ENCODE data around the gene GNPNAT1. TPM values are rescaled to one million over a fixed set of nuclear protein-coding genes. Genes with fewer than 3 reads are reported as not detected.

The GNPNAT1 gene
- 30.3 TPM for polyA plus RNA-seq (2013, experiment 1 of 2)
- 29.5 TPM for polyA plus RNA-seq (2013, experiment 2 of 2)

DNA sequence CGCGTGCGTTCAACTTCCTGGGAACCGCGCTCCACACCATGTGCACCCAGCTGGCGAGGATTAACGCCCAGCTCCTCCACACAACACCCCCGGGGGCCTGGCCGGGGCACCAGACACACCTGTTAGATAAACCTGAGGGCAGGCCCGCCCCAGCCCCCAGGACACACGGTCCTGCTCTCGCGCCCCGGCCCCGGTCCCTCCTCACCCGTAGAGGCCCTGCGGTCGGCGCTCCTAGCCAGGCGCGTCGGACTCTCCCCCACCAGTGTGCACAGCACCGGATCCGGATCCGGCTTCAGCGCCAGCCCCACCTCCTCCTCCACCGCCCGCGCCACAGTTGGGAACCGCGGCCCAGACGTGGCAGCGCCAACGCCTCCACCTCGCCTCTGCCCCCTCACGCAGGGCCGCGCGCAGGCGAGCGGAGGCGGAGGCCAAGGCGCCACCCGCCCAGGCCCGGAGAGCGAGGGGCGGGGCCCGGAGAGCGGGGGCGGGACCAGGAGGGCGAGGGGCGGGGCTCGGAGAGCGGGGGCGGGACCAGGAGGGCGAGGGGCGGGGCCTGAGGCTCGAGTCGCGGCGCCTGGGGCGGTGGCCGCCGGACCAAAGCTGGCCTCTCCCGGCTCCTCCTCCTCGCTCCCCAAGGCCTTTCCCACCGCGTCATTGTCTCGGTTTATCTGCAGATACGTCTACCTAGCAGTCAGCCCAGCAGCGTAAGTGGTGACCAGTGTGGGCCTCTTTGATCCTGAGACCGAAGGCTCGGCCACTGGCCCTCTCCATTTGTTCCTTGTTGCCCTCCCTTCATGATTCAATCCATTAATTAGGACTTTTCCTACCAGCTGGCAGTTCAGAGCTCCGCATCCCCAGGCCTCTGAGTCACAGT lies at the start of gene GNPNAT1:
Gene GNPNAT1 (minus strand): TSS at position 385 of the 874 bp plus-strand sequence. CDS start 6,957 bp downstream, outside the sequence.
- H3K4me3 ChIP-seq (ENCODE audit: low read length), result peak within 1 kb of the TSS; percentile 85
- H3K9ac ChIP-seq (ENCODE audit: low read depth, low read length), result peak within 1 kb of the TSS; percentile 83
- H3K9me3 ChIP-seq (ENCODE audit: insufficient read depth, low read depth, low read length), result no peaks in the 10 kb centered on the region
- H3K27me3 ChIP-seq (ENCODE audit: insufficient read depth, low read length), result no peaks in the 10 kb centered on the region
- under 1% methylated on average over 74 of the region's 74 CpGs for WGBS
- H3K36me3 ChIP-seq (ENCODE audit: insufficient read depth, low read length), result peaks cover 5% of the 10 kb centered on the region; the same call in 1 of the 2 replicates
- peaks cover 22% of the 10 kb centered on the region for H3K4me1 ChIP-seq (ENCODE audit: insufficient read depth, low read length)
- peak within 1 kb of the TSS; percentile 80 for H3K27ac ChIP-seq (ENCODE audit: low read depth, low read length)

DNA sequence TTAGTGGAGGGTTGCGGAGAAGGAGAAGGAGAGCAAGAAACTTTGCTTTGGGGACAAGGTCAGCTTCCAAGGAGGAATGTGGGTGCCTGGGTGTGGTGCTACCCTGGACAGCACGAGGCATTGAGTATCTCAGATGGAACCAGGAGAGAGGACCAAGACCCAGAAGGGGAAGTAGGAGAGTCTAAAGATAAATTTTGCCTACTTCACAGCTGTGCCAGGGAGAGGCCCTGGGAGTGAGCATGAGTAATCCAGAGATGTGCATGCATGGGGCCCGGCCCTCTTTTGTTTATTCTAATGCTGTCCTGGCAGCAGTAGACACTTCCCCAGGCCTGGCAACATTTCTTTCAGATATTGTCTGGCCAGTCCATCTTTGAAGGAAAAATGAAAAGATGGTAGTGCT lies 49.5 kb upstream of the GNPNAT1 start:
- Histone ChIP-seq H3K27me3 (ENCODE audit: insufficient read depth, low read length) (no peaks in the 10 kb centered on the region), H3K4me1 (ENCODE audit: insufficient read depth, low read length) (peaks cover 25% of the 10 kb centered on the region), H3K9ac (ENCODE audit: low read depth, low read length) (no peak overlapping the region), H3K27ac (ENCODE audit: low read depth, low read length) (no peak overlapping the region), H3K9me3 (ENCODE audit: insufficient read depth, low read depth, low read length) (no peaks in the 10 kb centered on the region), H3K4me3 (ENCODE audit: low read length) (no peak overlapping the region), H3K36me3 (ENCODE audit: insufficient read depth, low read length) (no peaks in the 10 kb centered on the region)
- WGBS, result 87% methylated on average over 3 of the region's 3 CpGs

DNA sequence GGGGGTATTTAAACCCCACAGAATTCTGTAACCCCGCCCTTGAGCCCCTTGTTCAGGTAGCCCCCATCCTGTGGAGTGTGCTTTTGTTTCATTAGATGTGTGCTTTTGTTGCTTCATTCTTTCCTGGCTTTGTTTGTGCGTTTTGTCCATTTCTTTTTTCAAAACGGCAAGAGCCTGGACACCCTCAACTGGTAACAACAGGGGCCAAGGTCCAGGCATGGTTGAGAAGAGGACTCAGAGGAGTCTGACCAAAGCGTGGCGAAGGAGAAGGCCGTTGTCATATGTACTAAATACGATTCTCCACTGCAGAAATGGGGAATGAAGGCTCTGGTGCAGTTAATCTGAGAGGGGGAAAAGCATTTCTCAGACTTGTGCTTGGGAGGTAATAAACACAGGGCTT lies 46.0 kb upstream of the GNPNAT1 start:
- Histone ChIP-seq H3K27me3 (ENCODE audit: insufficient read depth, low read length) (no peaks in the 10 kb centered on the region), H3K9me3 (ENCODE audit: insufficient read depth, low read depth, low read length) (no peaks in the 10 kb centered on the region), H3K36me3 (ENCODE audit: insufficient read depth, low read length) (no peaks in the 10 kb centered on the region), H3K4me1 (ENCODE audit: insufficient read depth, low read length) (peaks cover 30% of the 10 kb centered on the region), H3K9ac (ENCODE audit: low read depth, low read length) (no peak overlapping the region), H3K27ac (ENCODE audit: low read depth, low read length) (no peak overlapping the region), H3K4me3 (ENCODE audit: low read length) (no peak overlapping the region)
- 95% methylated on average over 7 of the region's 7 CpGs for WGBS

DNA sequence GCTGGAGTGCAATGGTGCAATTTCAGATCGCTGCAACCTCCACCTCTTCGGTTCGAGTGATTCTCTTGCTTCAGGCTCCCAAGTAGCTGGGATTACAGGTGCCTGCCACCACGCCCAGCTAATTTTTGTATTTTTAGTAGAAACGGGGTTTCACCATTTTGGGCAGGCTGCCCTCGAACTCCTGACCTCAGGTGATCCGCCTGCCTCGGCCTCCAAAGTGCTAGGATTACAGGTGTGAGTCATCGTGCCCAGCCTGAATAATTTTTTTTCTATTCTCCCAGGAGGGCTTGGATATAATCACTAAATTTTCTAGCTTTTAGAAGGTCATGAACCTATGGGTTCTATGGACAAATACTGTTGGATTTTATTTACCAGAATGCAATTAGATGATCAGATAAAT lies 44.7 kb upstream of the GNPNAT1 start:
- no peak overlapping the region for H3K9ac ChIP-seq (ENCODE audit: low read depth, low read length)
- no peak overlapping the region for H3K4me3 ChIP-seq (ENCODE audit: low read length)
- no peaks in the 10 kb centered on the region for H3K9me3 ChIP-seq (ENCODE audit: insufficient read depth, low read depth, low read length)
- 97% methylated on average over 9 of the region's 9 CpGs for WGBS
- no peak overlapping the region for H3K27ac ChIP-seq (ENCODE audit: low read depth, low read length)
- peaks cover 42% of the 10 kb centered on the region for H3K4me1 ChIP-seq (ENCODE audit: insufficient read depth, low read length)
- no peaks in the 10 kb centered on the region for H3K36me3 ChIP-seq (ENCODE audit: insufficient read depth, low read length)
- no peaks in the 10 kb centered on the region for H3K27me3 ChIP-seq (ENCODE audit: insufficient read depth, low read length)

DNA sequence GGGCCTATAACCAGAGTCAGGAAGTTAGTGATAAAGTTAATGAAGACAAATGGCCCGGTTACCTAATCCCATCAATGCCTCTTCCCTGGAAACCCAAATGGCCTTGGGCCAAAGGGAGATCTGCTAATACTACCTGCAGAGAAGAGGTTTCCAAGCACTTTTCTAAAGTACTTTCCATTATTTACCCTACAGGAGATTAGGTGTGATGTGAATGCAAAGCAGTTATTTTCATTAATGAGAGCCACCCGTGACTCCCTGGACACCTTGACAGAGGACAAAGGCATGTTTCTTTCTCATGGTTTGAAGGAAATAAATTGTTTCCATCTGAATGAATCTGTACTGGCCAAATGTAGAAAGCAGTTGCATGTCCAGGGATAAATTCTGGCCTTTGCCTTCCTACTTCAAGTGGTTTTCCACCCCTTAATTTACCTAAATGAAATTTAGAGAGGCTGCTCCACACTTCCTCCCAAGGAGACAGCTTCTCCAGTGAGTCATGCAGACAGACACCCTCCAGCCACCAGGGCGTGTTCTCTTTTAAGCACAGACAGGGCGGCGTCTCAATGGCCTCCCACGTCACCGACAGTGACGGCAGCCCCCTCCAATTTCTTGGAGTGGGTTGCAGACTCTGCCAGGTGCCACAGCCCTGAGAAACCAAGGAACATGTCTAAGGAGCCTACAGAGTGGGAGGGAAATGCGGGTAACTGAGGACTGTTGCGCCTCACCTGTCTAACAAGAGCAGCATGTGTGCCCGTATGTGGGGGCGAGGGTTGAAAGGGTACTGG lies 43.9 kb upstream of the GNPNAT1 start:
- WGBS, result 64% methylated on average over 12 of the region's 12 CpGs
- Histone ChIP-seq H3K36me3 (ENCODE audit: insufficient read depth, low read length) (no peaks in the 10 kb centered on the region), H3K4me3 (ENCODE audit: low read length) (no peak overlapping the region), H3K27ac (ENCODE audit: low read depth, low read length) (peak overlapping the region; percentile 76), H3K4me1 (ENCODE audit: insufficient read depth, low read length) (peaks cover 47% of the 10 kb centered on the region), H3K9me3 (ENCODE audit: insufficient read depth, low read depth, low read length) (no peaks in the 10 kb centered on the region), H3K9ac (ENCODE audit: low read depth, low read length) (peak overlapping the region; percentile 48; the same call in 1 of the 2 replicates), H3K27me3 (ENCODE audit: insufficient read depth, low read length) (no peaks in the 10 kb centered on the region)

DNA sequence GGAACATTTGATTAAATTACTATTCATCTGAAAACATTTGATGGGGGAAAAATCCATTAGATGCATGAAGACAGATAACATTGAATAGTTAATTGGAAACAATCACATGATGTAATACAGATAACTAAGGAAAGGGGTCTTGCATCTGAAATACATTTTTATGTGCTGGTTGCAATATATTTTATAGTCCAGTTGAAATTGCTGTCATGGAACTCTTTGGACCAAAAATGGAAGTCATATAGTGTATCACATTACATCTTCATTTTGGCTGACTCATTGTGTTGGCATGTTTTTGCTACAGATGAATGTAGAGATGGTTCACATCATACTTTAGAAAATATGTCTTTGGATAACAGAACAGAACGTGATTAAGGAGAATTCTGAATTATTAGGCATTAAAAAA lies 43.0 kb upstream of the GNPNAT1 start:
- Histone ChIP-seq H3K9me3 (ENCODE audit: insufficient read depth, low read depth, low read length) (no peaks in the 10 kb centered on the region), H3K9ac (ENCODE audit: low read depth, low read length) (no peak overlapping the region), H3K4me1 (ENCODE audit: insufficient read depth, low read length) (peaks cover 51% of the 10 kb centered on the region), H3K27me3 (ENCODE audit: insufficient read depth, low read length) (no peaks in the 10 kb centered on the region), H3K27ac (ENCODE audit: low read depth, low read length) (no peak overlapping the region), H3K4me3 (ENCODE audit: low read length) (no peak overlapping the region), H3K36me3 (ENCODE audit: insufficient read depth, low read length) (no peaks in the 10 kb centered on the region)
- 86% methylated on average over 1 of the region's 1 CpG for WGBS

DNA sequence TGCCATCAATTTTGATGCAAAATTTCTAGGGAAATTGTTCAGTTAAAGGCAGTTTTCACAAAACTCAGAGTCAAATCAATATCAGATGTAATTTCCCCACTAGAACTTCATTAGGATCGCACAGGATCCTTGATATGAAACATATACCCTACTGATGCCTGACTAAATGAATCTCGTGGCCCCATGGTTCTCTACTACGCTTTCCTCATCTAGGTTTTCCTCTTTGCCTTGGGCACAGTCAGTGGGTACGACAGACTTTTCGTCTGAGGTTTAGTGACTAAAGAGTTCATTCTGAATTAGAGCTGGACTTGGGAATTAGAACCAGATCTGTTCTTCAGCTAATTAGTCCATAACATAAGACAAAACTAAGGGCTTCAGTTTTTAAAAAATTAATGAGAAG lies 42.5 kb upstream of the GNPNAT1 start:
- Histone ChIP-seq H3K27ac (ENCODE audit: low read depth, low read length) (no peak overlapping the region), H3K27me3 (ENCODE audit: insufficient read depth, low read length) (no peaks in the 10 kb centered on the region), H3K36me3 (ENCODE audit: insufficient read depth, low read length) (no peaks in the 10 kb centered on the region), H3K9ac (ENCODE audit: low read depth, low read length) (no peak overlapping the region), H3K4me1 (ENCODE audit: insufficient read depth, low read length) (peaks cover 54% of the 10 kb centered on the region), H3K9me3 (ENCODE audit: insufficient read depth, low read depth, low read length) (no peaks in the 10 kb centered on the region), H3K4me3 (ENCODE audit: low read length) (no peak overlapping the region)
- 83% methylated on average over 5 of the region's 5 CpGs for WGBS

DNA sequence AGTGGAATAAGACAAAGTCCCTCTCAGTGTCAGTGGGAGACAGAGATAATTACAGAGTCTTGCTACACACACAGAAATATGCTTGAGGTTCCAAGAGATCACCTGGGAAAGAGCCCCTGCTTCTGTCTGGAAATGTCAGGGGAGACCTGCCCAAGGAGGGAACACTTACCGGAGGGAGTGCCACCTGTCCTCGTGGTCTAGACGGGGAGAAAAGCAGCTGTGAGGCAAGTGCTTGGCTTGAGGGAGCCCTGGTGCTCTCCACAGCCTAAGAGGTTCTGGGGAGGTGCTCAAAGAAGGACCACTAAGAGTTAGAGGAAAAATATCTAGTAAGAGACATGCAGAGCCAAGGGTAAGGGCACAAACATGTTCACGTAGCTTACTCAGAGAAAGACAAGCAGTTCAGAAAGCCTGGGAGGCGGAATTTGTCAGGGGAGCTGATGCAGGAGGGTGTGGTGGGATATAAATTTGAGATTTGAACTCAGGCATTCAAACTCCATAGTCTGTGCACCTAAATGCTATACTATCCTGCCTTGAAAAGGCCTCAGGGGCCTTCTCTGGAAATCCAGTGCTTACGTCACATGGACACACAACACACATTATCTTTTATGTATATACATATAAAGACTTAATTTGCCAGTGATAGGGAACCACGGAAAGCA lies 38.2 kb upstream of the GNPNAT1 start:
- Histone ChIP-seq H3K9me3 (ENCODE audit: insufficient read depth, low read depth, low read length) (no peaks in the 10 kb centered on the region), H3K4me1 (ENCODE audit: insufficient read depth, low read length) (peaks cover 37% of the 10 kb centered on the region)
- 81% methylated on average over 5 of the region's 7 CpGs for WGBS

DNA sequence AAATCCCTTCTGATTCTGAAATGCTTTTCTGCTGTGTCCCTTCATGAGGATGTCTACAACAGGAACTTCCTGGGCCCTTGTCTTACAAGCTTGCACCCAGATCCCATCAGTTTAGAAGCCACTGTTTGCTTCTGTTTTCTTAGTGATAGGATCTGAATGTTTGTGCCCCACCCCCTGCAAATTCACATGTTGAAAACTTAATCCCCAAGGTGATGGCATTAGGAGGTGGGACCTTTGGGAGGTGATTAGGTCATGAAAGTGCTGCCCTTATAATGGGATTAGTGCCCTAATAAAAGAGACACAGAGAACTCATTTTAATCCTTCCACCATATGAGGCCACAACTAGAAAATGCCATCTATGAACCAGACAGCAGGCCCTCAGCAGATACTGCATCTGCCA lies 36.0 kb upstream of the GNPNAT1 start:
- H3K9me3 ChIP-seq (ENCODE audit: insufficient read depth, low read depth, low read length), result no peaks in the 10 kb centered on the region
- H3K9ac ChIP-seq (ENCODE audit: low read depth, low read length), result no peak overlapping the region
- no peak overlapping the region for H3K27ac ChIP-seq (ENCODE audit: low read depth, low read length)
- H3K36me3 ChIP-seq (ENCODE audit: insufficient read depth, low read length), result no peaks in the 10 kb centered on the region
- no peaks in the 10 kb centered on the region for H3K27me3 ChIP-seq (ENCODE audit: insufficient read depth, low read length)
- no peak overlapping the region for H3K4me3 ChIP-seq (ENCODE audit: low read length)
- H3K4me1 ChIP-seq (ENCODE audit: insufficient read depth, low read length), result peaks cover 28% of the 10 kb centered on the region

More for the DNA sequence above, 38.2 kb upstream of the GNPNAT1 start:
- no peaks in the 10 kb centered on the region for H3K27me3 ChIP-seq (ENCODE audit: insufficient read depth, low read length)
- H3K36me3 ChIP-seq (ENCODE audit: insufficient read depth, low read length), result no peaks in the 10 kb centered on the region
- H3K9ac ChIP-seq (ENCODE audit: low read depth, low read length), result no peak overlapping the region; the same call in 1 of the 2 replicates
- no peak overlapping the region for H3K4me3 ChIP-seq (ENCODE audit: low read length)
- H3K27ac ChIP-seq (ENCODE audit: low read depth, low read length), result no peak overlapping the region

DNA sequence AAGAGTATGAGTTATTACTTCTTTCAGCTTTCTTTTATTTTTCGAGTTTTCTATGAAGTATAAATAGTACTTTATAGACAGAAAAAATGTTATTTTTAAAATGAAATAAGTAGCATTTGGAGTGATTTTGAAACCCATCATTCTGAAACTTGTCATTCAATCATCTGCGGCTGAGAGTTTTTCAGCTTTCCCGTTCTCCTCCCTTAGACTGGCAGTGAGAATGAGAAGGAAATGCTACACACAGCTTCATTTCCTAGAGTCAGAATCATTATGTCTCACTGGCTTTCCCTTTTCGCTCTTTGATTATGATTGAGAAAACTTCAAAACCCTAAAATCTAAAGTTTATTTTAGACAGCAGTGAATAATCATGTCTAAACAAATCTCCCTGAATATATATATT lies 33.7 kb upstream of the GNPNAT1 start:
- H3K4me3 ChIP-seq (ENCODE audit: low read length), result no peak overlapping the region
- H3K9ac ChIP-seq (ENCODE audit: low read depth, low read length), result no peak overlapping the region
- peaks cover 11% of the 10 kb centered on the region; the same call in 1 of the 2 replicates for H3K4me1 ChIP-seq (ENCODE audit: insufficient read depth, low read length)
- 89% methylated on average over 3 of the region's 4 CpGs for WGBS
- H3K9me3 ChIP-seq (ENCODE audit: insufficient read depth, low read depth, low read length), result no peaks in the 10 kb centered on the region
- no peak overlapping the region for H3K27ac ChIP-seq (ENCODE audit: low read depth, low read length)
- H3K36me3 ChIP-seq (ENCODE audit: insufficient read depth, low read length), result no peaks in the 10 kb centered on the region
- no peaks in the 10 kb centered on the region for H3K27me3 ChIP-seq (ENCODE audit: insufficient read depth, low read length)

DNA sequence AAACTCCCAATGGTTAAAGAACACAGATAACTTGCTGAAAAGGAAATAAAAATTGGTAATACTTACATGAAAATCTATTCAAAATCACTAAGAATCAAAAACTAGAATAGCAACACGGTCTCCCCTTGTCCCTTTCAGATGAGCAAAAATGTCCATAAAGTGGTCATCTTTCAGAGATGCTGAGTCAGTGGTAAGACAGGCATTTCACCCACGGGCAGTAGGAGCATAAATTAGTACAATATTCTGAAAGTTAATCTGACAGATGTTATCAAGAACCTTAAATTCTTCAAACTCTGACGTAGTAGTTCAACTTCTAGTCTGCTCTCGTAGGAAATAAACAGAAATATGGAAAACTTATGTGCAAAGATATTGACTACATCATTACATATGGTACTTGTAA lies 33.1 kb upstream of the GNPNAT1 start:
- Histone ChIP-seq H3K27ac (ENCODE audit: low read depth, low read length) (no peak overlapping the region), H3K4me3 (ENCODE audit: low read length) (no peak overlapping the region), H3K27me3 (ENCODE audit: insufficient read depth, low read length) (no peaks in the 10 kb centered on the region), H3K4me1 (ENCODE audit: insufficient read depth, low read length) (peaks cover 6% of the 10 kb centered on the region; the same call in 1 of the 2 replicates), H3K9ac (ENCODE audit: low read depth, low read length) (no peak overlapping the region), H3K9me3 (ENCODE audit: insufficient read depth, low read depth, low read length) (no peaks in the 10 kb centered on the region), H3K36me3 (ENCODE audit: insufficient read depth, low read length) (no peaks in the 10 kb centered on the region)
- 97% methylated on average over 2 of the region's 4 CpGs for WGBS

Measured in HUES64 (cell line).